Panc1 (cell line): ENCODE results near the gene MATCAP1. TPM values are rescaled to one million over a fixed set of nuclear protein-coding genes. Genes with fewer than 3 reads are reported as not detected.

ENCODE experiments used
- ATAC-seq: fragments of 200-7000 bp; cut with Tn5 transposase; 2 replicates; pipeline ENCODE4 v1.9.1; 2020; ENCODE audit warnings: mild to moderate bottlenecking, moderate library complexity
- BruUV-seq: library from RNA; stranded (reverse); fragments of 400-500 nt; replicated peaks from 2 replicates; lab custom pipeline; 2021; lab: Mats Ljungman, UMichigan
- CTCF ChIA-PET: fragments of 300-600 bp; sonication (Branson Sonifier 250); formaldehyde crosslinking; loops from one replicate; lab custom pipeline; 2022; ENCODE audit warnings: antibody characterized with exemption; lab: Charles Lee
- POLR2A ChIA-PET: fragments of 300-600 bp; sonication (Branson Sonifier 250); formaldehyde crosslinking; loops from one replicate; lab custom pipeline; 2022; ENCODE audit warnings: antibody characterized with exemption; lab: Charles Lee
- DNase-seq: peaks from one replicate; pipeline ENCODE4 v3.0.0-alpha.2; 2010; ENCODE audit warnings: low read depth, low spot score
- H3K27ac ChIP-seq: 2 replicates; pipeline ENCODE4 v1.5.1; 2011; ENCODE audit warnings: mild to moderate bottlenecking, low read length, inconsistent platforms
- H3K27me3 ChIP-seq: fragments of 200-500 bp; sonication (Bioruptor generic); 2 replicates; pipeline ENCODE4 v1.6.0; 2014; ENCODE audit warnings: low read length, inconsistent platforms; ENCODE audit not compliant: control insufficient read depth, insufficient read depth
- H3K36me3 ChIP-seq: fragments of 200-500 bp; sonication (Bioruptor generic); 2 replicates; pipeline ENCODE4 v1.5.1; 2014; ENCODE audit warnings: inconsistent platforms, mild to moderate bottlenecking, low read length, moderate library complexity; ENCODE audit not compliant: control insufficient read depth, insufficient read depth
- H3K4me1 ChIP-seq: 2 replicates; pipeline ENCODE4 v1.5.1; 2011; ENCODE audit warnings: inconsistent platforms, mild to moderate bottlenecking, low read length, moderate library complexity; ENCODE audit not compliant: control insufficient read depth, insufficient read depth
- H3K4me3 ChIP-seq, 2 experiments: 2 replicates each; pipeline ENCODE4 v1.5.1; 2011 to 2012; ENCODE audit warnings: low read depth in 2 of 2, low read length in 2 of 2, mild to moderate bottlenecking in 2 of 2, inconsistent platforms in 1 of 2, moderate library complexity in 1 of 2
- H3K9me3 ChIP-seq: fragments of 200-500 bp; sonication (Bioruptor generic); 2 replicates; pipeline ENCODE4 v1.5.1; 2014; ENCODE audit warnings: low read depth, mild to moderate bottlenecking, inconsistent platforms, low read length, moderate library complexity; ENCODE audit not compliant: control insufficient read depth, insufficient read depth
- CTCF ChIP-seq: fragments of 450-650 bp; IDR thresholded peaks from 2 replicates; pipeline ENCODE4 v1.5.1; 2017; ENCODE audit warnings: mild to moderate bottlenecking
- POLR2AphosphoS5 ChIP-seq: IDR thresholded peaks from 2 replicates; pipeline ENCODE4 v1.6.1; 2012; ENCODE audit warnings: mild to moderate bottlenecking, low read depth, low read length, moderate library complexity
- REST ChIP-seq, 2 experiments: IDR thresholded peaks; 2 replicates each; pipeline ENCODE4 v1.6.1; 2011 to 2012; ENCODE audit warnings: low read depth in 2 of 2, control low read depth in 1 of 2, low read length in 1 of 2, mild to moderate bottlenecking in 1 of 2, moderate library complexity in 1 of 2; ENCODE audit not compliant: insufficient read depth in 1 of 2
- SIN3A ChIP-seq: IDR thresholded peaks from 2 replicates; pipeline ENCODE4 v1.6.1; 2012; ENCODE audit warnings: low read depth, mild to moderate bottlenecking, low read length, moderate library complexity, borderline replicate concordance; ENCODE audit not compliant: insufficient read depth
- TCF7L2 ChIP-seq: IDR thresholded peaks from 2 replicates; pipeline ENCODE4 v1.6.1; 2011; ENCODE audit warnings: mild to moderate bottlenecking, low read depth, low read length, inconsistent platforms
- in situ Hi-C: cut with HindIII; loops from 2 replicates; pipeline ENCODE4 v1.10.0; 2016; ENCODE audit warnings: low sequenced_read_pairs, low pct_unique_long_range_greater_than_20kb
- intact Hi-C: fragments of 100-400 bp; cut with micrococcal nuclease; formaldehyde crosslinking; loops from one replicate; pipeline ENCODE4 v1.10.0; 2022; ENCODE audit not compliant: unreplicated experiment
- total RNA-seq: library from RNA; stranded (reverse); gene quantifications from one replicate; pipeline ENCODE4 v1.2.1, GENCODE V29; 2021; ENCODE audit not compliant: unreplicated experiment

Gene MATCAP1
- total RNA-seq, 1 experiment from 2014 or later: 13.9 TPM

- Histone ChIP-seq H3K27ac (no peak overlapping the region), H3K4me3 (no peak overlapping the region), H3K9me3 (no peaks in the 10 kb centered on the region), H3K27me3 (no peaks in the 10 kb centered on the region), H3K36me3 (peaks cover under 1% of the 10 kb centered on the region), H3K4me1 (peaks cover 14% of the 10 kb centered on the region)
- ATAC-seq: no peak
- no peak for TF ChIP-seq SIN3A
- TF ChIP-seq REST (IDR thresholded peaks at IDR 0.05; ENCODE audit: insufficient read depth in 1 of 2, low read depth in 2 of 2, low read length in 1 of 2): no peak
- no peak for TF ChIP-seq TCF7L2
- TF ChIP-seq POLR2AphosphoS5: no peak
- TF ChIP-seq CTCF: no peak
- no peak for DNase-seq
- intact Hi-C loops: no loop called here
- POLR2A ChIA-PET: no interaction called here
- CTCF ChIA-PET: interaction anchor here (0.6 kb wide), 1 partner anchor 231 kb away, joined by 5 read pairs; no protein-coding TSS in a partner anchor
- in situ Hi-C loops: no loop called here
- no TSS peak for BruUV-seq
Observed at GRCh38 chr16:67200491-67200890, 16.7 kb upstream of the MATCAP1 start.

GRCh38 chr16:67199808-67200198, 16.0 kb upstream of the MATCAP1 start:
- Histone ChIP-seq H3K4me1 (peaks cover 14% of the 10 kb centered on the region), H3K27me3 (no peaks in the 10 kb centered on the region), H3K36me3 (peaks cover 3% of the 10 kb centered on the region), H3K27ac (no peak overlapping the region), H3K9me3 (no peaks in the 10 kb centered on the region), H3K4me3 (no peak overlapping the region)
- no peak for ATAC-seq
- BruUV-seq: no TSS peak
- ChIA-PET CTCF (interaction anchor here (0.6 kb wide), 1 partner anchor 232 kb away, joined by 5 read pairs; no protein-coding TSS in a partner anchor), POLR2A (no interaction called here)
- no peak for DNase-seq
- in situ Hi-C loops: no loop called here
- TF ChIP-seq TCF7L2 (no peak), POLR2AphosphoS5 (no peak), SIN3A (no peak), CTCF (no peak; the same call in 1 of the 2 replicates), REST (IDR thresholded peaks at IDR 0.05; ENCODE audit: insufficient read depth in 1 of 2, low read depth in 2 of 2, low read length in 1 of 2) (no peak)
- intact Hi-C loops: no loop called here
